ENCODE measurements around the gene GJB1.
A peak's percentile ranks its signal among the peaks of the same experiment; 100 is the strongest.

The GJB1 gene

GRCh38 chrX:71215338-71215912, 7.6 kb upstream of the GJB1 start:
- no peak for DNase-seq (ENCODE audit: low read depth)

DNA sequence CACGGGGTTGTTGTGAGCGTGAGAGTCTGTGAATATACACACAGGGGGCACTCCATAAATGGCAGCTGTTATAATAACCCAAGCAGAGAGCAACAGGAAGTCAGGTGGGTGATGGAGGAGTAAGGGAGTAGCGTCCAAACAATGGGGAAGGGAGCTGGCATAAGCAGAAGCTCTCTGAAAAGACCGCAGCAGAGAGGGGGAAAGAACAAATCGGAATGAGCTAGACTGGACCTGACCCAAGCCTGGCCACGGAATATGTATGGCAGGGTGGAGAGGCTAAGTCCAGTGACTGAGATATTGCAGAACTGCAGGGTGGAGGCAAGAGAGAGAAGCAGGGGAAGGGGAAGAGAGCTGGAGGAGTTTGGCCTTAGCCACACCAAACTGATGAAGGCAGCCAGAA, 6.5 kb upstream of the GJB1 start:
- DNase-seq (ENCODE audit: low read depth) = no peak

- DNase-seq (ENCODE audit: low read depth) = no peak
Measured at GRCh38 chrX:71217298-71217697, 5.7 kb upstream of the GJB1 start.

DNA sequence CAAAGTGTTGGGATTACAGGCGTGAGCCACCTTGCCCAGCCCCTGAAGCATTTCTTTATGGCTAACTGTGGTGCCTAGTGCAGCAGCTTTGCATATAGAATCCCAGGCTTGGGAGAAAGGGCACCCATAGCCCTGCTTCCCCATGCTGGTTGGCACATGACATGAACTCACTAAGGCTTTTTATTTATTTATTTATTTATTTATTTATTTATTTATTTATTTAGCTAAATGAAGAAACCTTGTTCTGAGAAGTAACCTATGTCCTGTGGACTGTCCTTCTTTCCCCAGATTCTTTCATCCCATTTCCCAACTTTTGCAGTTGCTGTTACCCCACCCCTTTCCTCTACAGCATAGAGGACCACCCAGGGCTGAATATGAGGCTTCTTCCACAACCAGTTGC, 1.9 kb upstream of the GJB1 start:
- no peak for DNase-seq (ENCODE audit: low read depth)

GRCh38 chrX:71224098-71224708, 1.2 kb downstream of the GJB1 start:
- DNase-seq (ENCODE audit: low read depth) = no peak

- no peak for DNase-seq (ENCODE audit: low read depth)
Measured at GRCh38 chrX:71225009-71225408, 2.0 kb downstream of the GJB1 start.

GRCh38 chrX:71225676-71226075, 2.7 kb downstream of the GJB1 start:
- no peak for DNase-seq (ENCODE audit: low read depth)

DNA sequence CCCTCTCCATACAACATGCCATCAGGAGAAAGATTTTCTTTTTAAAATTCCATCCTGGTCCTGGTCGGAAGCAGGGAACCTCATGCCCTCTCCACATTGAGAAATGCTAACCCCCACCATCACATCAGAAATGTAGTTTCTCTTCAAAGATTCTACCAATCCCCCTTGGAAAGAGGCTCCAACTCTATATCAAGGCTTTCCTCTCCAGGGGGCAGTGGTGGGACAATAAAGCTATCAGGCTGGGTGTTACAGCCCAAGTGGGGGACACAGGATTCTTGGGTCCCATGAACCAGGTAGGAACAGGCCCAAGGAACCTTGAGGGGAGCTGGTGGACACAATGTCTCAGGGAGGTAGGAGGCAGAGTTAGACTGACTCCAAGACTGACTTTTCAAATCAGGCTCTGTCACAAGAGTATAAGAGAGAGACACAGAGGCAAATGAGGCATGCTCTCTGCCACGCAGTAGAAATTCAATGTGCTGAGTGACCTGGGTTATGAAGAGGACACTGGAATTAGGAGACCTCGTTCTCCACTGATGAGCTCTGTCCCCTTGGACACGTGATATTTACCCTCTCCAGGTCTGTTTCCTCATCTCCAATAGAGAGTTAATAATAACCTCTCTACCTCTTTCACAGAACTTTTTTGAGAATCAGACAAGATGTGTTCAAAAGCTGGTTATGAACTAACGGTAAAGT, 4.5 kb downstream of the GJB1 start:
- DNase-seq (ENCODE audit: low read depth) = no peak

DNA sequence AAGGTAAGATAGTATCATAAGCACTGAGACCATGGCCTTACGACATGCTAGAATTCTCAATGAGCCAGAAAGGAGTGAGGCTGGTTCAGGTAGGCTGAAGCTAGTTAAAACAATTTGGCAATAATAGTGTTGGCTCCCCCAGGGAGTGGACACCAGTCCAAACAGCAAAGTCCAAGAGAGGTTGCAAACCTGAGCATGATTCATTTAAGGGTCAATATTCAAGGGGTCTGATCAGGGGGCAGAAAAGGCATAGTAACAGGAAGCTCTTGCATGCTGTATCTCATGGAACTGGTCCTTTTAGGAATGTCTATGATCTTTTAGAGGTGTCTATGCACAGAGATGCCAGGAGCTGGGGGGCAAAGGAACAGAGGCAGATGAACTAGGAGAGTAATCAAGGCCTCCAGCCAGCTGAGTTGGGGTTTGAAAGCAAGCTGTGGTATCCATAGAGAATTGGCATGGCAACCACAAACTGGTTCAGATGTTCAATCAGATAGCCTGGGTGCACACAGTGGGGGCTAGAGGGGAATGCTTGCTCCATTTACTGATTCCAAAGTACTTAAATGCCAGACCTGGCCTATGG, 5.1 kb downstream of the GJB1 start:
- no peak for DNase-seq (ENCODE audit: low read depth)

- DNase-seq (ENCODE audit: low read depth) = no peak
Measured at GRCh38 chrX:71235482-71235881, 12.5 kb downstream of the GJB1 start.

- DNase-seq (ENCODE audit: low read depth) = no peak
Measured at GRCh38 chrX:71236836-71237235, 13.8 kb downstream of the GJB1 start.

DNA sequence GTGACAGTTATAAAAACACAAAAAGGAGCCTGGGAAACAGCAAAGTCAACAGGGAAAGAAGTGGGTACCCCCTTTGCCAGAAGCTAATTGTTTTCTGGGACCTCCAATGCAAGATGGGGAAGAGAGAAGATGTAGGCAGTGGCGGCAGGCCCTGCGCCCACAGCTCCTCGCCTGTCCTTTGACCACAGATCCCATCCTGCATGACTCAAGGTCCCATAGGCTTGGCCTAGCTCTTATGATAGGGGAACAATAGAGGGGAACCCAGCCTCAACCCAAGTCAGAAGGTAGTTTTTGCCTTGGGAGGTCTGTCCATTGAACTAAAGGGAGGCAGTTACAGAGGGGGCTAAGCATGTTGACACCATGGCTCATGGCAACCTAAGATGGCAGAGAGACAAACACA, 16.8 kb downstream of the GJB1 start:
- DNase-seq (ENCODE audit: low read depth) = no peak

DNA sequence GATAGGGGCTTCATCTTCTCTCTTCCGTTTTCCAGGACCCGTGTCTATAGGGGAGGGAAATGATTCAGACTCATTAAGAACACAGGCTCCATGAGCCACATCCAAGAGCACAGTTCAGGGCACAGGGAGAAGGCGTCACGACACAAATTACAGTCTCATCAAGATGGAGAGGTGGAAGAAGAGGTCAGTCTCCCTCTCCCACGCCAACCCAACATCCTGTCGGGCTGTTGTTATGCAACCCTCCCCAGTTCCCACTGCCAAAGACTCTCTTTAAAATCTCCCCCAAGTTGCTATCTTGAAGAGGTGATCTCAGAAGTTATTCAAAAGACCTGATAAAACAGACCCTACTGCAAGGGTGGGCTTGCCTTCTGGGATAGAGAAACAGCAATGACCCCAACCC, 18.3 kb downstream of the GJB1 start:
- DNase-seq (ENCODE audit: low read depth) = no peak

- DNase-seq (ENCODE audit: low read depth) = no peak
Measured at GRCh38 chrX:71244359-71245128, 21.5 kb downstream of the GJB1 start.

- DNase-seq (ENCODE audit: low read depth) = no peak
Measured at GRCh38 chrX:71245159-71245558, 22.1 kb downstream of the GJB1 start.

DNA sequence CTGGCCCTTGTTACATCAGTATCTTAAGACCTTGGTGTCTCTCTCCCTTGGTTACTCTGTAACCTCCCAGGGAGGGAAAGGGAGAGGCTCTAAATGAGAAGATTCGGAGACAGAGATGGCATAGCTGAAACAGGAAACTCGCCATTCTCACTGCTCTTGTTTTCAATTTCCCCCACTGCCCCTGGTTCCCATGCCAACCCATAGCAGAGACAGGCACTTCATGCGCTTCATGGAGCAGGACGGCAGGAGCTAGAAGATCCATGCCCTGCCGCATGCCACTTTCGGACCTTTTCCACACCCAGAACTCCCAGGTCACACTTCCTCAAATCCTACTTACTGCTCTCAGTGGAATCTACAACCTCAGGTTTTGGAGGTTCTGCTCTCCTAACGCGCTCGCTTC, 27.8 kb downstream of the GJB1 start:
- no peak for DNase-seq (ENCODE audit: low read depth)

DNA sequence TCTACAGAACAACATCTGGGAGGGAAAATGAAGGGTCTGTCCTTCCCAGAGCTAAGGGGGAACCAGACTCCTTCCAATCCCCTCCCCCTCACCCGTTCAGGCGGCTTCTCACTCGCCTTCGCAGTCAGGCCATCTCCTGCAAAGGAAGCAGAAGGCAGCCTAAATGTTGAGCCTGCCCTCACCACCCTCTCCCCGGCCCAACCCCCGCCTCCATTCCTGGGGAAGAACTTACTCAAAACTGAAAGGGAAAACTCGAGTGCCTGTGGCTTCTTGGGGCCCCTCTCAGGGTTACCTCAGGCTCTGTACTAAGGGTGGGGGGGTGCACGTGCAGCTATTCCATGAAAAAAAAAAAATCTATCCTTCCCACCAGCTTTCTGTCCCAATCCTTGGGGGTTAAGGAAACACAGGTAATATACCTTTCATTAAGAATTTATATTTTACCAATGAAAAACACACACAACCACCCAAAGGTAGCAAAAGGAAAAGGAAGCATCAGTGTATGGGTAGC, 28.5 kb downstream of the GJB1 start:
- no peak for DNase-seq (ENCODE audit: low read depth)

DNA sequence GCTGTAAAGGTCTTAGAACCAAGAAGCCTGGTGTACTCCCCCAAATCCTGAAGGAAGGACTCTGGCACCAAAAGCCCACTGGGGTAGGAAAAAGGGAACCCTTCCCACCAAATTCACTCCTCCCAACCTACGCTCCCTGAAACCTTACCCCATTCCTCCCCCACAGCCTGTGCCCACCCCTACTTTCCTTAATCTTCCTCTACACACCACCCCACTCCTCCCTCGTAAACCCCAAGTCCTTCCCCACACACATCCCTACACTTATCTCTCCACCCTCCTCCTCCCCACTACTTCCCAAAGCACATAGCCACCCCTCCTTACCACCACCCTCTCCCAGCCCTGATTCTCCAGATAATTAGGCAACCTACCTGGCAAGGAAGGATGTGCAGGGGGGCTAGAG, 29.2 kb downstream of the GJB1 start:
- no peak for DNase-seq (ENCODE audit: low read depth)

DNA sequence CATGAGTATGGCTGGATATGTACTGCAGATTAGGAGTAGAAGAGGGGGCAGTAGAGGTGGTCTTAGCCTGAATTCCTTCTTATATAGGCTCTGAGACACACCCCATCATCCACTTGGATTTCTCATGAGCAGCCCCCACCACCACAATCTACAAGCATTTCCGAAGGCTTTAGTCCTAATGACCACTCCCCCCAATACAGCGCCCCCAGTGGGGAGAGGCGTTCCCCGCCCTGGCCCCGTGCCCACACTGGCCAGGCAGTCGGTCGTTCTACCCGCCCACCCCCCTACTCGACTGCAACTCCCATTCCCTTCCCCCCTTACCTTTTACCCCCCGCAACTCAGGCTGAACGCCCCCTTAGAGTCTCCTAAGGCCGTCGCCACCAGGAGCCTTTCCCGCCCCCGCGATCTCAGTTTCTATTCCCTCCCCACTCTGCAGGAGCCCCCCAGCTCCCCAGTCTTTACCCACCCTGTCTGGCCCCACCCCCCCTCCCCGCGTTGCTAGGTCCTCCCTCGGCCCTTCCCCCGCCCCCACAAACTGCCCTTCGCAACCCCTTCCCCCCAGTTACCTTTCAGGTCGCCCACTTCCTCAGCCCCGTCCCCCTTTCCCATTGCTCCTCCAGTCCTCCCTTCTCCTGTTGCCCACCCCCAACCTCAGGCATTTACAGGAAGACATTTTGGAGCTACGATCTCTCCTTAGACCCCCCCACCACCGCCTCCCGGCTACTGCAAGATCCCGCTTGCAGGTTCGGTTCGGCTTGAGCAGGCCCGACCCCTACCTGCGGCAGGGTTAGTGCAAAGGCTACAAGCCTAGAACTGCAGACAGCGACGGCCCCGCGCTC, 30.4 kb downstream of the GJB1 start:
- no peak for DNase-seq (ENCODE audit: low read depth)

DNA sequence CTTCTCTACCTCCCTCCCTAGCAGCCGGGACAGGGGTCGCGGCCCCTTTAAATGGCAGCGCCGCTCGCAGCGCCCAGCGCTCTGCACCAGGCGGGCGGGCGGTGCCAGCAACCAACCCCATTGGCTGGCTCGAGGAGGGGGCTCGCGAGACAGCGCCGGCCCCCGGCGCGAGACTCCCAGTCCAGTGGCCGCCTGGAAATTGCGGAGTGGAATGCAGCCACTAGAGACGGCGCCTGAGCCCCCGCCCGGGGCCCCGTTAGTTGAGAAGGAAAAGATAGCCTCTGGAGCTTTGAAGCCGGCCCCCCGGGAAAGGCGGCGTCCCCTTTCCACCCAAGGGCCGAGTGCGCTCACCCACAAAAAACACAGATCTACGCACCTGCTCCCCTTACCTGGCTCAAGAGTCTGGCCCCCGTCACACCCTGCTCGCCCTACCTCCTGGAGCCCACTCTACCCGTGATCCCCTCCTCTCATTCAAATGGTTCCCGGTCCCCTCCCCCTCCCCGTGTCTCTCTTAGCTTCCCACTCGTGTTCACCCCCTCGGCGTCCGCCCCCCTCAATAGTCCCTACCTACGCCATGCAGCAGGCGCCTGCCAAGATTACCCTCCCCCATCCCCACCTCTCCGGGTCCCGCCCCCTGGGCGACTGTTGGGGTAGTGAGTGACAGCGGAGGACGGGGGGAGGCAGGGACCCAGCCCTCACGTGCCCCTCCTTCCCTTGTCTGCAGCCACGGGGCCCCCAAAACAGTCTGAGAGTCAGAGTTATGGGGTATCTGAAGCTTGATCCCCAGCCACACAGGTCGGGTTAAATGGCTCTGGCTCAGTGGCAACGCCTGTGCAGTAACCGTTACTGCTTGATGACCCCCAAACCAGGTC, 31.3 kb downstream of the GJB1 start, which contains the start of gene ZMYM3:
TSS of gene ZMYM3 (minus strand) at position 49 of the 872 bp plus-strand sequence. CDS start 885 bp downstream, outside the sequence.
- DNase-seq (ENCODE audit: low read depth) = peak; percentile 22

Data from non-pigmented ciliary epithelial cell (primary cell).